Measurements from ENCODE around the gene FOXE1. TPM values are rescaled to one million over a fixed set of nuclear protein-coding genes. Genes with fewer than 3 reads are reported as not detected.

FOXE1 gene
- total and polyA plus RNA-seq, 2 experiments from 2014 or later = not detected

DNA sequence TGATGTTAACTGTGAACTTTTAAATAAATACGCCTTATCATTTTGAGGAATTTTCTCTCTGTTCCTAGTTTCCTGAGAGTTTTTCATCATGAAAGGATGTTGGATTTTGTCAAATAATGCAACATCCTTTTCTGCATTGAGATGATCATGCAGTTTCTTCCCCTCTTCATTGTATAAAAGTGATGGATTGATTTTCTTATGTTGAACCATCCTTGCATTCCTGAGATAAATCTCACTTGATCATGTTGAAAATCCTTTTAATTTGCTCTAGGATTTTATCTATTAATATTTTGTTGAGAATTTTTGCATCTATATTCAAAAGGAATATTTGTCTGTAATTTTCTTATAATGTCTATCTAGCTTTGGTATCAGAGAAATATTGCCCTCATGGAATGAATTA is 13.3 kb downstream of the FOXE1 start:
- no peak for DNase-seq (ENCODE audit: low read depth in 1 of 2, low spot score in 1 of 2)
- no peak for TF ChIP-seq CTCF (IDR thresholded peaks at IDR 0.05; ENCODE audit: low read depth, low read length)
- Histone ChIP-seq H3K27ac (no peak overlapping the region), H3K27me3 (peaks cover 47% of the 10 kb centered on the region), H3K9me3 (ENCODE audit: low read depth) (no peaks in the 10 kb centered on the region), H3K4me3 (no peak overlapping the region), H3K4me1 (ENCODE audit: low read depth) (no peaks in the 10 kb centered on the region), H3K36me3 (no peaks in the 10 kb centered on the region)

GRCh38 chr9:97866848-97867247 is 13.8 kb downstream of the FOXE1 start:
- Histone ChIP-seq H3K27me3 (peaks cover 42% of the 10 kb centered on the region), H3K4me3 (no peak overlapping the region), H3K36me3 (no peaks in the 10 kb centered on the region), H3K27ac (no peak overlapping the region), H3K4me1 (ENCODE audit: low read depth) (no peaks in the 10 kb centered on the region), H3K9me3 (ENCODE audit: low read depth) (no peaks in the 10 kb centered on the region)
- no peak for TF ChIP-seq CTCF (IDR thresholded peaks at IDR 0.05; ENCODE audit: low read depth, low read length)
- DNase-seq (ENCODE audit: low read depth in 1 of 2, low spot score in 1 of 2) = no peak

DNA sequence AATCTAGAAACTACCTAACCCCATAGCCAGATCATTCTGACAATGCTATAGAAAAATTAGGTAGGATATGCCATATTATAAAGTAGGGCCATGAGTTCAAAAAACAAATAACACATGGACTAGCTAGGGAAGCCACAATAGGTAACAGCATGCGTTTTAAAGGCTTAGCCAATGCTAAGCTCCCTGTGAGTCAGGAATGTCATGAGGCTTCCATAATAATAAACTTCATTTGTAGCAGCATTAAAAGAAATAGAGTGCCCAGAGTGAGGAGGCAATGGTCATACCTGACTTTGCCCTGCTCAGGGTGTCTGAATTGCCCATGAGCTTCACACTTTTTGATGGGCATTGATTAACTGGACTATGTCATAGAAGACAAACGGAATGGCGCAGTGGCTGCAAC is 15.8 kb downstream of the FOXE1 start:
- Histone ChIP-seq H3K4me3 (no peak overlapping the region), H3K4me1 (ENCODE audit: low read depth) (no peaks in the 10 kb centered on the region), H3K36me3 (no peaks in the 10 kb centered on the region), H3K27ac (no peak overlapping the region), H3K27me3 (peaks cover 23% of the 10 kb centered on the region), H3K9me3 (ENCODE audit: low read depth) (no peaks in the 10 kb centered on the region)
- no peak for DNase-seq (ENCODE audit: low read depth in 1 of 2, low spot score in 1 of 2)
- no peak for TF ChIP-seq CTCF (IDR thresholded peaks at IDR 0.05; ENCODE audit: low read depth, low read length)

GRCh38 chr9:97873425-97873824 is 20.4 kb downstream of the FOXE1 start:
- H3K9me3 ChIP-seq (ENCODE audit: low read depth) = no peaks in the 10 kb centered on the region
- DNase-seq (ENCODE audit: low read depth in 1 of 2, low spot score in 1 of 2) = no peak
- H3K27ac ChIP-seq = no peak overlapping the region
- H3K4me3 ChIP-seq = no peak overlapping the region
- no peak for TF ChIP-seq CTCF (IDR thresholded peaks at IDR 0.05; ENCODE audit: low read depth, low read length)
- H3K4me1 ChIP-seq (ENCODE audit: low read depth) = no peaks in the 10 kb centered on the region
- H3K27me3 ChIP-seq = peaks cover 8% of the 10 kb centered on the region
- H3K36me3 ChIP-seq = no peaks in the 10 kb centered on the region

GRCh38 chr9:97873882-97874281 is 20.9 kb downstream of the FOXE1 start:
- Histone ChIP-seq H3K27me3 (peaks cover 8% of the 10 kb centered on the region), H3K4me1 (ENCODE audit: low read depth) (no peaks in the 10 kb centered on the region), H3K4me3 (no peak overlapping the region), H3K9me3 (ENCODE audit: low read depth) (no peaks in the 10 kb centered on the region), H3K27ac (no peak overlapping the region), H3K36me3 (no peaks in the 10 kb centered on the region)
- DNase-seq (ENCODE audit: low read depth in 1 of 2, low spot score in 1 of 2) = no peak
- TF ChIP-seq CTCF (IDR thresholded peaks at IDR 0.05; ENCODE audit: low read depth, low read length) = no peak

- H3K4me1 ChIP-seq (ENCODE audit: low read depth) = no peaks in the 10 kb centered on the region
- no peaks in the 10 kb centered on the region for H3K9me3 ChIP-seq (ENCODE audit: low read depth)
- DNase-seq (ENCODE audit: low read depth in 1 of 2, low spot score in 1 of 2) = no peak
- no peak overlapping the region for H3K4me3 ChIP-seq
- TF ChIP-seq CTCF (IDR thresholded peaks at IDR 0.05; ENCODE audit: low read depth, low read length) = no peak
- no peaks in the 10 kb centered on the region for H3K36me3 ChIP-seq
- H3K27me3 ChIP-seq = peaks cover 8% of the 10 kb centered on the region
- H3K27ac ChIP-seq = no peak overlapping the region
These were observed 21.6 kb downstream of the FOXE1 start for GRCh38 chr9:97874624-97875023.

Data from cardiac muscle cell (in vitro differentiated cells and primary cell).